SJSA1 (cell line): ENCODE results near the gene RASL12. TPM values are rescaled to one million over a fixed set of nuclear protein-coding genes. Genes with fewer than 3 reads are reported as not detected.
"Not testable (repeated sequence)": the region's sequence is repeated elsewhere in the genome, so short reads cannot be mapped to it uniquely, and the experiment has no call there.

Source experiments
- DNase-seq, 2 experiments: peaks; one replicate each; pipeline ENCODE4 v3.0.0-alpha.2; 2015 to 2020; ENCODE audit warnings: low spot score in 2 of 2, low read depth in 1 of 2
- H3K27ac ChIP-seq: fragments of 250-450 bp; sonication (Bioruptor Pico); 2 replicates; pipeline ENCODE4 v1.5.1; 2020; ENCODE audit warnings: mild to moderate bottlenecking, moderate library complexity
- H3K27me3 ChIP-seq: fragments of 250-450 bp; sonication (Bioruptor Pico); replicated peaks from 2 replicates; pipeline ENCODE4 v1.5.1; 2020; ENCODE audit warnings: mild to moderate bottlenecking, moderate library complexity
- H3K36me3 ChIP-seq: fragments of 250-450 bp; sonication (Bioruptor Pico); 2 replicates; pipeline ENCODE4 v1.5.1; 2020; ENCODE audit warnings: mild to moderate bottlenecking
- H3K4me1 ChIP-seq: fragments of 250-450 bp; sonication (Bioruptor Pico); replicated peaks from 2 replicates; pipeline ENCODE4 v1.6.1; 2021; ENCODE audit warnings: mild to moderate bottlenecking
- H3K4me3 ChIP-seq: fragments of 250-450 bp; sonication (Bioruptor Pico); 2 replicates; pipeline ENCODE4 v1.5.1; 2020; ENCODE audit warnings: mild to moderate bottlenecking
- H3K9me3 ChIP-seq: fragments of 250-450 bp; sonication (Bioruptor Pico); replicated peaks from 2 replicates; pipeline ENCODE4 v1.5.1; 2020; ENCODE audit warnings: mild to moderate bottlenecking
- total RNA-seq: library from RNA; depleted of rRNA; stranded (reverse); fragments of >200 nt; shearing (Covaris generic); gene quantifications from 2 replicates; pipeline ENCODE4 v1.2.3, GENCODE V29; 2014

The RASL12 gene
- total RNA-seq, 1 experiment from 2014 or later, result 181 TPM

DNA sequence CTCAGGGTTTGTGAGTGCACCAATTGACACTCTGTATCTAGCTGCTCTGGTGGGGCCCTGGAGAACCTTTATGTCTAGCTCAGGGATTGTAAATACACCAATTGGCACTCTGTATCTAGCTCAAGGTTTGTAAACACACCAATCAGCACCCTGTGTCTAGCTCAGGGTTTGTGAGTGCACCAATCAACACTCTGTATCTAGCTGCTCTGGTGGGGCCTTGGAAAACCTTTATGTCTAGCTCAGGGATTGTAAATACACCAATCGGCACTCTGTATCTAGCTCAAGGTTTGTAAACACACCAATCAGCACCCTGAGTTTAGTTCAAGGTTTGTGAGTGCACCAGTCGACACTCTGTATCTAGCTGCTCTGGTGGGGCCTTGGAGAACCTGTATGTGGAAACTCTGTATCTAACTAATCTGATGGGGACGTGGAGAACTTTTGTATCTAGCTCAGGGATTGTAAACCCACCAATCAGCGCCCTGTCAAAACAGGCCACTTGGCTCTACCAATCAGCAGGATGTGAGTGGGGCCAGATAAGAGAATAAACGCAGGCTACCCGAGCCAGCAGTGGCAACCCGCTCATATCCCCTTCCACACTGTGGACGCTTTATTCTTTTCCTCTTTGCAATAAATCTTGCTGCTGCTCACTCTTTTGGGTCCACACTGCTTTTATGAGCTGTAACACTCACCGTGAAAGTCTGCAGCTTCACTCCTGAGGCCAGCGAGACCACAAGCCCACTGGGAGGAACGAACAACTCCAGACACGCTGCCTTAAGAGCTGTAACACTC, 8.0 kb upstream of the RASL12 start:
- H3K4me1 ChIP-seq, result peaks cover 16% of the 10 kb centered on the region
- not testable (repeated sequence) for H3K27ac ChIP-seq, H3K36me3 ChIP-seq, DNase-seq, H3K9me3 ChIP-seq, H3K4me3 ChIP-seq, H3K27me3 ChIP-seq

- not testable (repeated sequence) for H3K27ac ChIP-seq, DNase-seq, H3K9me3 ChIP-seq, H3K27me3 ChIP-seq, H3K36me3 ChIP-seq, H3K4me3 ChIP-seq
- H3K4me1 ChIP-seq, result peaks cover 23% of the 10 kb centered on the region
Measured at GRCh38 chr15:65074946-65075345, 7.2 kb upstream of the RASL12 start.

GRCh38 chr15:65072617-65073016, 4.8 kb upstream of the RASL12 start:
- Histone ChIP-seq H3K27ac (no peak overlapping the region), H3K36me3 (peaks cover 2% of the 10 kb centered on the region), H3K27me3 (no peaks in the 10 kb centered on the region), H3K4me3 (no peak overlapping the region), H3K4me1 (peaks cover 46% of the 10 kb centered on the region), H3K9me3 (no peaks in the 10 kb centered on the region)
- no peak for DNase-seq

- no peaks in the 10 kb centered on the region for H3K9me3 ChIP-seq
- no peak overlapping the region for H3K4me3 ChIP-seq
- H3K27ac ChIP-seq, result no peak overlapping the region
- no peaks in the 10 kb centered on the region for H3K27me3 ChIP-seq
- peaks cover 6% of the 10 kb centered on the region for H3K36me3 ChIP-seq
- no peak for DNase-seq
- H3K4me1 ChIP-seq, result peaks cover 51% of the 10 kb centered on the region
Measured at GRCh38 chr15:65072027-65072426, 4.2 kb upstream of the RASL12 start.

DNA sequence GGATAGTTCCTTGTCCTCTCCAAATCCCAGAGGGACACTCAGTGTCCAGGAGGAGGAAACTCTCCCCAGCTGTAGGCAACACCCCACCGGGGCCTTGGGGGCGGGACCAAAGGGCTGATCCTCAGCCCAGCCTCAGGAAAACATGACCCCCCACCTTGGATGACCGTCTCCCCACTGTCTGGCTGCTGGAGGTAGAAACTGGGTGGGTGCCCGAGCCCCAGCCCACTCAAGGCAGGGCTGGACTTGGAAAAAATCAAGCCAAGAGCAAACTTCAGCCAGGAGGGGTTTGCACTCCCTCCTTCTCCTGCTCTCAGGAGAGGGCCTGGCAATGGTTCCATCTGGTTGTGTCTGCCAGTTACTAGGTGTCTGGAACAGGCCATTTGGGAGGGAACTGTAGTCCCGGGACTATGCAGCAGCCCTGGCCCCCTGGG, 3.6 kb upstream of the RASL12 start:
- H3K27me3 ChIP-seq, result no peaks in the 10 kb centered on the region
- no peaks in the 10 kb centered on the region for H3K9me3 ChIP-seq
- peaks cover 6% of the 10 kb centered on the region for H3K36me3 ChIP-seq
- H3K4me3 ChIP-seq, result no peak overlapping the region
- H3K4me1 ChIP-seq, result peaks cover 55% of the 10 kb centered on the region
- H3K27ac ChIP-seq, result no peak overlapping the region
- DNase-seq, result no peak

DNA sequence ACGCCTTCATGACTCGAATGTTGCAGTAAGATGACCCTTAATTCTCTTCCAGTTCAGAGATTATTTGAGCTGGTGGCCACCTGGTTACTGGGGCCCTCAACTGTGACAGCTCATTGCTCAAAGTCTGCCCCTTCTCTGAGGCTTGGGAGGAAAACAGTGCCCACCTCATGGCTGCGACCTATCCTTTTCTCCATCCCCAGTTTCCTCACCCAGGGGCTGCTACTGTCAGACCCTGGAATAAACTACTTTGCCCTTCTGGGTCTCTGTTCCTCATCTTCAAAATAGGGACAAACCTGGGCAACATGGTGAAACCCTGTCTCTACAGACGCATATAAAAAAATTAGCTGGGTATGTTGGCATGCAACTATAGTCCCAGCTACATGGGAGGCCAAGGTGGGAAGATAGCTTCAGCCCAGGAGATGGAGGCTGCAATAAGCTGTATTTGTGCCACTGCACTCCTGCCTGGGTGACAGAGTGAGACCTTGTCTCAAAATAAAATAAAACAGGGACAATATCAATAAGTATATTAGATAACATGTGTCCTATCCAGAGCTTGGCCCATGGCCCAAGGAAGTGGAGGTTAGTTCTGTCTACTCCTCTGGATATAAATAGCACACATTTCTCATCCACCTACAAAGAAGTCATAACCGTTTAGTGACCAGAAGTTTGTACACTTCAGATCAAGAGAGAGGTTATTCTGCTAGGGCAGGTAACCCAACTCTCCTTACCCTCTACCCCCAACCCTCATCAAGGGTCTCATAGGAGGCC, 2.2 kb upstream of the RASL12 start:
- Histone ChIP-seq H3K27me3 (no peaks in the 10 kb centered on the region), H3K9me3 (no peaks in the 10 kb centered on the region), H3K27ac (no peak overlapping the region), H3K4me3 (no peak overlapping the region), H3K4me1 (peaks cover 68% of the 10 kb centered on the region), H3K36me3 (peaks cover 15% of the 10 kb centered on the region)
- no peak for DNase-seq

- DNase-seq, result peak; percentile 75 to 83
- peaks cover 23% of the 10 kb centered on the region for H3K36me3 ChIP-seq
- H3K27me3 ChIP-seq, result no peaks in the 10 kb centered on the region
- no peaks in the 10 kb centered on the region for H3K9me3 ChIP-seq
- no peak overlapping the region for H3K4me3 ChIP-seq
- H3K4me1 ChIP-seq, result peaks cover 72% of the 10 kb centered on the region
- no peak overlapping the region for H3K27ac ChIP-seq
Measured at GRCh38 chr15:65069179-65069578, 1.4 kb upstream of the RASL12 start.

DNA sequence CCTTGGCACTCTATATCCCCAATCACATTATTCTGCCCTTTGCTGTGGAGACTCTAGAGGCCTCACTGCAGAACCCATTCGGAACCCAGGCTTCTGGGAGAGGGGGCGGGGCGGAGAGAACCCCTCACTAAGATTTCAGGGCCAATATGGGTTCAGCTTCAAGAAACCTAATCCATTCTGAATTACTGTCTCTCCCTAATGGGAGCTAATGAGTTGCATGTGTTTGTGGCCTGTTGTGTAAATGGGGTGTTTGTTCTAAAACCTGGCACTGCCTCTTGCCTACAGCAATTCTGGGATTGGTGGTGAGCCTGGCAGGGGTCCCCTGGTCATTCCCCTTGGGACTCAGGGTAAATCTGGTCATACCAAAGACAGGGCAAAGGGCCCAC, 605 bp upstream of the RASL12 start:
- Histone ChIP-seq H3K27me3 (no peaks in the 10 kb centered on the region), H3K36me3 (peaks cover 31% of the 10 kb centered on the region), H3K27ac (peak overlapping the region; percentile 75)

DNA sequence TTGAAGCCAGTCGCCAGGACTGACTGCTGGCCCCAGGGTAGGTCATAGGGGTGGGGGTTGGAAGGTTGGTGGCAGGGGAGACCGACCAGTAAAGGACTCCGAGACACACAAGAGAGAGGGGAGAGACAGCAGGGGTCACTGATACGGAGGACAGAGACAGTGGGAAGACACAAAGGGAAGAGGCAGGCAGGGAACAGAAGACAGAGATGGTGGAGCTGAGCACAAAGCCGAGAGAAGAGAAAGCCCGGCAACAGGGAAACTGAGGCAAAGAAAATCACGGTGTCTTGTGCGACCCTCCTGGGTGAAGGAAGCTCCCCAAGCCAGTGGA, 510 bp downstream of the RASL12 start:
- Histone ChIP-seq H3K36me3 (peaks cover 42% of the 10 kb centered on the region), H3K27ac (peak overlapping the region; percentile 75), H3K27me3 (no peaks in the 10 kb centered on the region), H3K4me3 (peak overlapping the region; percentile 88), H3K4me1 (peaks cover 90% of the 10 kb centered on the region), H3K9me3 (no peaks in the 10 kb centered on the region)
- no peak for DNase-seq

More for the DNA sequence above, 605 bp upstream of the RASL12 start:
- no peaks in the 10 kb centered on the region for H3K9me3 ChIP-seq
- peaks cover 80% of the 10 kb centered on the region for H3K4me1 ChIP-seq
- DNase-seq, result no peak
- peak overlapping the region; percentile 88 for H3K4me3 ChIP-seq

DNA sequence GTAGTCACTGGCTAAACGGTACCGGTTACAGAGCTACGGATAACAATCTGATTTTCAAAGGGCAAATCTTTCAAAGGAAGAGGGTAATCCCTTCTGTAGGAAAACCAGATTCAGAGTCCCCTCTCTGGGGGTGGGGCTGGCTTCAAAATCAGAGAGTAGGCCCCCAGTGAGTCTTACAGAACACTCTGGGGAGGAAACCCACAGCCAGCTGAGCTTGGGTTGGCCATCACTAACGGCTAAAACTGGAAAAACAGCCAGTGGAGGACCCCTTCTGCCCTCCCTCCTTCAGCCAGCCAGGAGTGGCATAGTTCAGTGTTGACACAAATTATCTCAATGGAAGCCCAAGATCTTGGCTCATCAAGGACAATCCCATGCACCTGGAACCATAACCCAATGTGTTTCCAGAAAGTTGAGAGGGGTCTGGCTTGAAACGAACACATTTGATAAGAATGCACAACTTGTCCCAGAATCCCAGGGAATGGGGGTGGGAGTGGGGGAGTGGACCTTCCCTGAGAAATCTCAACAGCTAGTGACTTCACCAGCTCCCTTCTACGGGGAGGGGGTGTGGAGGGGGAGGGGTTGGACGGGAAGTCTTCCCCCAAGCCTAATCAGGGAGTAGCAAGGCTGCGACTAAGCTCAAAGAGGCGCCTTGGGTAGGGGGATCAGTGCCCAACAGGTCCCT, 1.0 kb downstream of the RASL12 start:
- Histone ChIP-seq H3K4me3 (peak overlapping the region; percentile 88), H3K4me1 (peaks cover 88% of the 10 kb centered on the region), H3K27ac (peak overlapping the region; percentile 75), H3K36me3 (peaks cover 47% of the 10 kb centered on the region), H3K27me3 (no peaks in the 10 kb centered on the region), H3K9me3 (no peaks in the 10 kb centered on the region)
- peak; percentile 70 to 73 for DNase-seq

GRCh38 chr15:65066001-65066634, 1.7 kb downstream of the RASL12 start:
- Histone ChIP-seq H3K27me3 (no peaks in the 10 kb centered on the region), H3K9me3 (no peaks in the 10 kb centered on the region), H3K36me3 (peaks cover 54% of the 10 kb centered on the region), H3K27ac (peak overlapping the region; percentile 75), H3K4me1 (peaks cover 84% of the 10 kb centered on the region), H3K4me3 (peak overlapping the region; percentile 88)
- DNase-seq, result peak; percentile 70 to 72

DNA sequence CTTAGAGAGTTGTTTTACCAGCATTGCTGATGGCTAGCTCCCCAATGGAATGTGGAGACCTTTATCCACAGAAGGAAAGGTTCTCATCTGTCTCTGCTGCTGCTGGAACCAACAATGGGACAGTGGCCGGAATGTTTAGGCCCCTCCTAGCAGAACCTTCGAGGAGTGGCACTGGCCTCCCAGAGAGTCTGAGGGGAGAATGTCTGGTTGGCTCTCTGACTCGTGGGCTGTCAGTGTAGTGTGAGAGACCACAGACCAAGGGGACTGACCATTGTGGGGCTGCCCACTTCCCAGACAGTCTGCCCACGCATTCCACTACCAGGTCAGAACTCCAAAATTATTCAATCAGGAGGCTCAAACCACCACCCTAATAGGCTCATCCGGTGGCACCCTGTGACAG, 5.1 kb downstream of the RASL12 start:
- Histone ChIP-seq H3K9me3 (no peaks in the 10 kb centered on the region), H3K27ac (peak overlapping the region; percentile 30), H3K4me1 (peaks cover 83% of the 10 kb centered on the region), H3K4me3 (no peak overlapping the region), H3K36me3 (peaks cover 87% of the 10 kb centered on the region), H3K27me3 (no peaks in the 10 kb centered on the region)
- peak in 1 of 2 experiments; percentile 45 for DNase-seq

DNA sequence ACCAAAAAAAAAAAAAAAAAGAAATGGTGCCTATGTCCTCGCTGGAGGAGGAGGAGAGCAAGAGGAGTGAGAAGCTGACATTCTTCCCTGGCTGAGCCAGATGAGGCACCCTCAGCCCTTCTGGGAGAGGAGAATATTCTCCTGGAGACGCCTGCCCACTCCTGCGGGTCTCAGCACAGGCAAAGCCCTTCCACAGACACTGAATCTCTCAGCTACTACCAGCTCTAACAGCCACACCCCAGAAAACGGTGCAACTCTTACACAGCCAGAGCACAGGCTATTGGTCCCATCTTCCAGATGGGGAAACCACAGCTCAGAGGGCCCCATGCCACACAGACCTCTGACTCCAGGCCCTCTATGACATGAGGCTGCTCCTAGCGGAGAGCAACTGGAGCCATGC, 5.7 kb downstream of the RASL12 start:
- Histone ChIP-seq H3K27ac (0 out of 2 replicates have a peak overlapping the region, but pooled peaks have one; percentile 30), H3K4me1 (peaks cover 84% of the 10 kb centered on the region), H3K4me3 (no peak overlapping the region), H3K9me3 (no peaks in the 10 kb centered on the region), H3K36me3 (peaks cover 88% of the 10 kb centered on the region), H3K27me3 (no peaks in the 10 kb centered on the region)
- DNase-seq, result no peak
